Stimulated activated CD4-positive, alpha-beta T cell treated with anti-CD3 and anti-CD28 coated beads, Interleukin-2, amount 100 ng/mL, for 4 hours (primary cell): Measurements from ENCODE around the gene CHERP.

Source experiments
- DNase-seq: peaks from one replicate; pipeline ENCODE4 v3.0.0-alpha.2; 2020; ENCODE audit warnings: low read depth

CHERP gene

DNA sequence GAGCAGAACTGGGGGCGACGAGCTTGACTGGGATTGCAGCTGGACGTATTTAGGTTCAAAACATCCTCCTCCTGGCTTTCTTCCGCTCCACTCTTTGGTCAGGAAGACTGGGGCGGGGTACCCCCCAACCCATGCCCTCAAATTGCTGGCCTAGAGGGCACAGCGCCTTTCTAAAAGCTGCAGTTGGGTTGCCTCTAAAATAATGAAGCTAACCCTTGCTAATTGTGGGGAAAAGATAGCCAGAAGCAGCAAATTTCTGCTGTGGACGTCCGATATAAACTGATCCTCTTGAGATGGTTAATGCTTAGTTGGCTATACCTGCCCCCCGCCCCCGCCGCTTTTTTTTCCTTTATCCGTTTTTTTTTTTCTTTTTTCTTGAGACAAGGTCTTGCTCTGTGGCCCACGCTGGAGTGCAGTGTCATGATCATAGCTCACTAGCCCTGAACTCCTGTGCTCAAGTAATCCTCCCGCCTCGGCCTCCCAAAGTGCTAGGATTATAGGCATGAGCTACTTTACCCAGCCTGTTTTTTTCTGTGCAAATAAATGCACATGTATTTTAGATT lies 754 bp upstream of the CHERP start:
- DNase-seq = no peak

- no peak for DNase-seq
Measured at GRCh38 chr19:16541526-16542044, 652 bp downstream of the CHERP start.

GRCh38 chr19:16540948-16541347 lies 1.3 kb downstream of the CHERP start:
- DNase-seq = no peak

GRCh38 chr19:16537111-16537510 lies 5.1 kb downstream of the CHERP start:
- no peak for DNase-seq

DNA sequence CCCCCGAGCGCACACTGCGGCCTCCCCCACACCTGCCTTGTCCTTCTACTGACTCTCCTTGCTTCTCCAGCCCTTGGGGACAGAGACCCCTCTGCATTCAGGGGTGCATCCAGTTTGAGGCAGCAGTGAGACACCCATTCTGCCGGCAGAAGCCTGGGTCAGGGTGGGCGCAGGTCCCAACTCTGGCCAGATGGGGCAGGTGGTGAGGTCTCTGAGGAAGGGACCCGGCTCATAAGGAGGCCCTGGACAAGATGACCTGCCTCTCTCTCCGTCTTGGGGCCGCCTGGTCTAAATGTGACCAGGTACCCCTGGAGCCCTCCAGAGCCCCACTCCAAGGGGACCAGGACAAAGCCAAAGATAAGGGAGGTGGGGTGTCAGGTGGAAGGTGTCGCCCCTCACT lies 6.1 kb downstream of the CHERP start:
- no peak for DNase-seq

- no peak for DNase-seq
Measured at GRCh38 chr19:16535381-16535780, 6.9 kb downstream of the CHERP start.

GRCh38 chr19:16532440-16533234 lies 9.6 kb downstream of the CHERP start:
- DNase-seq = no peak

DNA sequence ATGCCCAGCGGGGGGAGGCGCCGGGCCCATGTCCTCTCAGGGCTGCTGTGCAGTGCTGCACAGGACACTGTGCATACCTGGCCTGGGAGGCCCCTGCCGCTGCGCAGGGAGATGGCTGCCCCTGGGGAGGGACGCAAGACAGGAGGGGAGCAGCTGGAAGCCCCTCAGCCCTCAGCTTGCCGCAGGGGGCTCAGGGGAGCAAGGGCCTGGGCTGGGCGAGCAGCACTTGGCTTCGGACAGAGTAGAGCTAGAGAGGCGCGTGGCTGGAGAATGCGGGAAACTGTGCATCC lies 10.9 kb downstream of the CHERP start:
- no peak for DNase-seq

- DNase-seq = no peak
Measured at GRCh38 chr19:16530540-16531379, 11.5 kb downstream of the CHERP start.

GRCh38 chr19:16529466-16530144 lies 12.6 kb downstream of the CHERP start:
- DNase-seq = no peak

DNA sequence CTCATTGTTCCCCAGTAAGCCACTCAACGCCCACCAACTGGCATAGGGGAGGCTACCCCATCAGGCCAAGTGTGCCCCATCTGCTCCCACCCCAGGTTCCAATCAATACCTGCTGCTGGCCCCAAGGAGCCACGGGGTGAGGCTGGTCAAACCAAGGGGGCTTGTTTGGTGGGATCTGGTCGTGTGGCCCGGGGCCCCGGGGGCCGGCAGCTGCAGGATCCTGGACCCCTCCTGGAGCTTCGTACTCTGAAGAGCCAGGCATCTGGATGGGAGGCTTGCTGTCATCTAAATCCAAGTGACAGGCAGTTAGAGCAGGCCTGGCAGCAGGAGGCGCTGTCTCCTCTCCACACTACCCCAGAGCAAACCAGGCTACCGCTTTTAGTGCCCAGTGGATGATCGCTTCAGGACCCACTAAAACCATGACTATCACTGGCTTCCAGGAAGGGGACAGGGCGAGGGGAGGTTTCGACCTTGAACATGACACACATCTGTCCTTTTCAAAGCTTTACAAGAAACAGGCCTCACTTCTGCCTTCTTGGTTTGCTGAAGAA lies 14.2 kb downstream of the CHERP start:
- DNase-seq = no peak

DNA sequence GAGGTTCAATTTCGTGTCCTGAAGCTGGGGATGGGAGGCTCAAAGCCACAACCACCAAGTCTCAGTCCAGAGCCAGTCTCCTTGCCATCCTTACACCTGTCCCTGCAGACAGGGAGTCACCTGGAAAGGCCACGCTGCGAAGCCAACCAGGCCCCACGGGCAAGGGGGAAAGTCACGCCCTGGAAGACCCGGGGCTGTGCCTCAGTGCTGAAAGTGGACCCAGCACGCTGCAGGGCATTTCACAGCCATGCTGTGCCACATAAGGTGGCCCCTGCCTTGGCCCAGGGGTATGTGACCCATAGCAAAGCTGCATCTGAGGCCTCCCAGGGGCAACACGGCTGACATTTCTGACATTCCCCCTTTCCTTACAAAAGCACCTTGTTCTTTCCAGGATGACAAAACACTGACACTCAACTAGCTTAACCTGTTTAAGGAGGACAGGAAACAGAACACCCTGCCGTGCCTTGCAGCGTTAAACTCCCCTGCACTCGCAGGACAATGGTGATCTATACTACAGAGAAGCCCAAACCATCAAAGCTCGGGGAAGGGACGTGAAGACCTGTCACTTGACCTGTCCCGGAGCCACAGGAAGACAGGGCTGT lies 14.8 kb downstream of the CHERP start:
- no peak for DNase-seq

- no peak for DNase-seq
Measured at GRCh38 chr19:16525751-16526481, 16.3 kb downstream of the CHERP start.

DNA sequence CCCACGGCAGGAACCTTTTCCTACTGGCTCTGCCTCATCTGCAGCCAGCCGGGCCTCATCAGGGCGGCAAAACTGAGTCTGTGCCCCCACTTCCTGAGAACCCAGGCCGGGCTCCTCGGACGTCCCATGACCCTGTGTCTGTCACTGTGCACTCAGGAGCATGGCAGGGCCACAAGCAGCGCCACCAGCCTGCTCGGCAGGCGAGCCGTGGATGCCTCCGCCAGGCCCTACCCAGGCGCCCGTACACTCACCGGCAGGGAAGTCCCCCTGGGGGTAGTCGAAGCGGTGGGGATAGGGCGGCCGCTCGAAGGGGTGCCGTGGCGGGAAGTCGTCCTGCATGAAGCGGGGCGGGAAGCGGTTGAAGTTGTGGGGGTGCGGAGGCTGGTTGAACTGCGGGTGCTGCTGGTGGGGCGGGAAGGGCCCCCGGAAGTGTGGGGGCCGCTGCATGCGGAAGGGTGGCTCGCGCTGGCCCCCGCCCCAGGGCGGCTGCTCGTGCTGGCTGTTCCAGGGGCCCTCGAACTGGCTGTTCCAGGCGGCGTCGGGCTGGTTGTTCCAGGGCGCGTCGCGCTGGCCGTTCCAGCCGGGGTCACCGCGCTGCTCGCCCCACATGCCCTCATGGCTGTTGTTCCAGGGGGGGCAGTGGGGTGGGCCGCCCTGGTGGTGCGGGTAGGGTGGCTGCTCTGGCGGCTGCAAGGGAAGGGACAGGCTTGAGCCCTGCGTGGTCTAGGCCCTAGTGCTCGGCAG lies 17.1 kb downstream of the CHERP start:
- no peak for DNase-seq

- no peak for DNase-seq
Measured at GRCh38 chr19:16522559-16523377, 19.5 kb downstream of the CHERP start.

DNA sequence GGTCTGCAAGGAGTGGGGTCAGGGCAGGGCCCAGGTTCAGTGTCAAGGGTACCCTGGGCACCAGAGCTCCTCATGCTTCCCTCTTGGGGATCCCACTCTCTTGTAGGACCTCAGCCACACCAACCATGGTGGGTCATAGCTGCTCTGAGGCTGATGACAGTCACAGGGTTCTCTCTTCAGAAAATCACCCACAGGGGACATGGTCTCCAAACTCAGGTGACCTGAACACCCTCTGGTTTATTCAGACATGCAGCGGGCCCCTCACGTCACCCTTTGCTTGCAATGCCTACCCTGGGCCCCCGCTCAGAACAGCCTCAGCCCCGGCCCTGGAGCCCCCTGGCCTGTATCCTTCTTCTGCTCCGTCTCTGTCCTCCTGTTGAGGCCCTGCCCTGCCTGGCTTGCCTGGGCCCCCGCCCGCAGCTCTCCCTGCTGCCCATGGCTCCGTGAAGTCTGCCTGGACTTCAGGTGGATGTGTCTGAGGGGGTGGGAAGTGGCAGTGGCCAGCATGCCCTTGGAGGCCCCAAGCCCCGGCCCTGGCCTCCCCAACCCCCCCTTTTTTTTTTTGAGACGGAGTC lies 20.4 kb downstream of the CHERP start:
- DNase-seq = no peak

DNA sequence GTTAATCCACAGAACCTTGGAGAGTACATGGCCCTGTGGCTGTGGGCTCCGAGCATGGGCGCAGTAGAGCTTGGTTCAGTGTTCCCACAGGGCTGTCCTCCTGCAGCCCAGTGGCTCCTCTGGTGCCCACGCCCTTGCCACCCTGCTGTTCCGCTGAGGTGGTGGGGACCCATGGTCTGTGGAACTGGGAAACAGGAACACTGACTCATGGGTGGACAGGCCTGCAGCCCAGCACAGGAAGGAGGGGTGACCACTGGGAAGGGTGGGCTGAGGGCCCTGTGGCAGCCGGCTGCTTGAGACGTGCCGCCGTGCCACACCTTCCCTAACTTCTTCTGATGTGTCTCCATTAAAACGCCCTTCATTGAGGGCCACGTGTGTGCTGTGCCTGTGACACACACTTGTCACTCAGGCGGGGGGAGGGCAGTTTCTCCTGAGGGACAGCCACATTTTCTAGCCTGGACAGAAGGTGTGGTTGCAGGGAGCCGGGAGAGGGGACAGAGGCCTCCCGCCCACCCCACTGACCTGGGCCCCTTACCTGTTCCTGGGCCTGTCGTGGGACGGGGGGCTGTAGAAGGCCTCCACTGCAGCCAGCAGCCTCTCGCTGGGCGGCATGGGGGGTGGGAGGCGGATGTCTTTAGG lies 21.1 kb downstream of the CHERP start:
- no peak for DNase-seq
